NB4 (cell line): ENCODE measurements around the gene PAX5.
"Not testable (repeated sequence)": the region's sequence is repeated elsewhere in the genome, so short reads cannot be mapped to it uniquely, and the experiment has no call there.

Experiments used
- DNase-seq: peaks from one replicate; pipeline ENCODE4 v3.0.0; 2010; ENCODE audit warnings: low read depth
- H3K4me3 ChIP-seq: one replicate; pipeline ENCODE4 v1.5.1; 2011; ENCODE audit warnings: mild to moderate bottlenecking, low read depth, low read length, moderate library complexity
- MYC ChIP-seq: IDR thresholded peaks from 2 replicates; pipeline ENCODE4 v1.6.1; 2011; ENCODE audit warnings: low read depth, low read length
- POLR2A ChIP-seq: IDR thresholded peaks from 2 replicates; pipeline ENCODE4 v1.6.1; 2011; ENCODE audit warnings: mild to moderate bottlenecking; ENCODE audit not compliant: insufficient read length; ENCODE audit errors: extremely low read depth
- TF ChIP-seq, protein P1 (sequence below): IDR thresholded peaks from one replicate; pipeline ENCODE4 v1.5.1; 2012; ENCODE audit warnings: low read depth, low read length
- TF ChIP-seq, protein P2 (sequence below): IDR thresholded peaks from 2 replicates; pipeline ENCODE4 v1.6.1; 2011; ENCODE audit warnings: low read depth, low read length

Gene PAX5

DNA sequence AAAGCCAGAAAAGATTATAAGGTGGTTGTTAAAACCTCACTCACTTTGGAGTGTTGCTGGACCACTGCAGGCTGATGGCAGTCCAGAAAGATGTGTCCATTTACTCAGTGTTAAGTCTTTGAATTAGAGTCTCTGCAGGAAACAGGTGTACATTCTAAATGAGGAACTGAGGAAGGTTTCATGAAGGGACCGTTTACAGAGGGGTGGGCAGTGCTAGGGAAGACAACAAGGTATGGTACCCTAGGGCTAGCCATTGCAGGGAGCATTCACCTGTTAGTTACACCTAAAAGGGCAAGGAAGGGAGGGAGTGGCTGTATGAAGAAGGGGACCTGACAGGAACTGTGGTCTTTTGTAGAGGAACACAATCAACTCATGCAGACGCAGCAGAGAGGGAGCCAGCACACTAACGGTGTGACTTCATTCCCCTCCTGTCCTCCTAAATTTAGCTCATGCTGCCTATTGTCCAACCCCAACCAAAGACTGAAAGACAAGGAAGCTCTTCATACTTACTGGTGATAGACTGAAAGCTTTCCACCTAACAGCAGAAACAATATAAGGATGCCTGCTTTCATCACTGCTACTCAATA, 32.2 kb upstream of the PAX5 start:
- no peak for DNase-seq
- TF ChIP-seq, protein P1, sequence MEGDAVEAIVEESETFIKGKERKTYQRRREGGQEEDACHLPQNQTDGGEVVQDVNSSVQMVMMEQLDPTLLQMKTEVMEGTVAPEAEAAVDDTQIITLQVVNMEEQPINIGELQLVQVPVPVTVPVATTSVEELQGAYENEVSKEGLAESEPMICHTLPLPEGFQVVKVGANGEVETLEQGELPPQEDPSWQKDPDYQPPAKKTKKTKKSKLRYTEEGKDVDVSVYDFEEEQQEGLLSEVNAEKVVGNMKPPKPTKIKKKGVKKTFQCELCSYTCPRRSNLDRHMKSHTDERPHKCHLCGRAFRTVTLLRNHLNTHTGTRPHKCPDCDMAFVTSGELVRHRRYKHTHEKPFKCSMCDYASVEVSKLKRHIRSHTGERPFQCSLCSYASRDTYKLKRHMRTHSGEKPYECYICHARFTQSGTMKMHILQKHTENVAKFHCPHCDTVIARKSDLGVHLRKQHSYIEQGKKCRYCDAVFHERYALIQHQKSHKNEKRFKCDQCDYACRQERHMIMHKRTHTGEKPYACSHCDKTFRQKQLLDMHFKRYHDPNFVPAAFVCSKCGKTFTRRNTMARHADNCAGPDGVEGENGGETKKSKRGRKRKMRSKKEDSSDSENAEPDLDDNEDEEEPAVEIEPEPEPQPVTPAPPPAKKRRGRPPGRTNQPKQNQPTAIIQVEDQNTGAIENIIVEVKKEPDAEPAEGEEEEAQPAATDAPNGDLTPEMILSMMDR, result no peak
- TF ChIP-seq, protein P2, sequence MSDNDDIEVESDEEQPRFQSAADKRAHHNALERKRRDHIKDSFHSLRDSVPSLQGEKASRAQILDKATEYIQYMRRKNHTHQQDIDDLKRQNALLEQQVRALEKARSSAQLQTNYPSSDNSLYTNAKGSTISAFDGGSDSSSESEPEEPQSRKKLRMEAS, result no peak
- no peak for TF ChIP-seq MYC
- TF ChIP-seq POLR2A, result no peak
- no peak overlapping the region for H3K4me3 ChIP-seq

DNA sequence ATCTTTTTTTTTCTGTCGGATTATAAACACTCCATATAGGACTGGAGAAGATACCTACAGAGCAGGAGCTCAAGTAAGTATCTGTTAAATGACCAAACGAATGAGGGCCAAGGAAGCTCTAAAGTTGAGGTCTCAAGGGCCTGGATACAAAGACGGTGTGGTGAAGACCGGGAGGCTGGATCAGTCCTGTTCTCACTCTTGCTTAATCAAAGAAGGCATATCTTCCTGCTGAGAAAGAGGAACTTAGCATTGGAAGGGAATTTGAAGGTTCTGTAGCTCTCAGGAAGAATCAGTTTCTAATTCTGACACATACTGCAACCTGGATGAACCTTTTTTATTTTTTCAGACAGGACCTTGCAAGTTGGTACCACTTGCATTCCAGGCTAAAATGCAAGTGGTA, 28.3 kb upstream of the PAX5 start:
- DNase-seq, result peak; percentile 63
- no peak overlapping the region for H3K4me3 ChIP-seq
- TF ChIP-seq, protein P2, result no peak
- TF ChIP-seq, protein P1, result no peak
- TF ChIP-seq POLR2A, result no peak
- TF ChIP-seq MYC, result no peak

DNA sequence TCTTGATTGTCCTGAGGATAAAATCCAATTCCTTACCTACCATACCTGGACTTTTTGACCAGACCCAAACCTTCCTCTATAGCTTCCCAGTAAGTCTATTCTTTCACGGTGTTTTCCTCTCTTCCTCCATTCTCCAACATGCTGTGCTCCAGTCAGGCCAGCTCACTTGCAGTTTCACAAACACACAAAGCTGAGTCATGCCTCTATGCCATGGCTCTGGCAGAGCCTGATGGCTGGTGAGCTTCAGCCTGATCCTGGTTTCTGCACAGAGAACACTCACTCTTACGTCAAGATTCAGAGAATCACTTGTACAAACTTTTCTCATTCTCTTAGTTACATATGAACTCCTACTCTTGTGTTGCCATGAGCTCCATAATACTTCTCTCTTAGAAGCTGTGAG, 27.7 kb upstream of the PAX5 start:
- DNase-seq, result peak; percentile 58
- no peak overlapping the region for H3K4me3 ChIP-seq
- TF ChIP-seq, protein P2, result no peak
- TF ChIP-seq, protein P1, result no peak
- TF ChIP-seq POLR2A, result no peak
- no peak for TF ChIP-seq MYC

DNA sequence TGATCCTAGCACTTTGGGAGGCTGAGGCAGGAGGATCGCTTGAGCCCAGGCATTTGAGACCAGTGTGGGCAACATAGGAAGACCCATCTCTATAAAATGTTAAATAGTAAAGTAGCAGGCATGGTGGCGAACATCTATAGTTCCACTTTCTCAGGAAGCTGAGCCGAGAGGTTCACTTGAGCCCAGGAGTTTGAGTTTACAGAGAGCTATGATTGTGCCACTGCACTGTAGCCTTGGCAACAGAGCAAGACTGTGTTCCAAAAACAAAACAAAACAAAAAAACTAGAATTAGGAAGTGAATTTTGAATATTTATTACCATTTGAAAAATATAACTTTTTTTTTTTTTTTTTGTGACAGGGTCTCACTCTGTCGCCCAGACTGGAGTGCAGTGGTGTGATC, 26.8 kb upstream of the PAX5 start:
- no peak for DNase-seq
- TF ChIP-seq, protein P1, result no peak
- no peak for TF ChIP-seq POLR2A
- H3K4me3 ChIP-seq, result no peak overlapping the region

DNA sequence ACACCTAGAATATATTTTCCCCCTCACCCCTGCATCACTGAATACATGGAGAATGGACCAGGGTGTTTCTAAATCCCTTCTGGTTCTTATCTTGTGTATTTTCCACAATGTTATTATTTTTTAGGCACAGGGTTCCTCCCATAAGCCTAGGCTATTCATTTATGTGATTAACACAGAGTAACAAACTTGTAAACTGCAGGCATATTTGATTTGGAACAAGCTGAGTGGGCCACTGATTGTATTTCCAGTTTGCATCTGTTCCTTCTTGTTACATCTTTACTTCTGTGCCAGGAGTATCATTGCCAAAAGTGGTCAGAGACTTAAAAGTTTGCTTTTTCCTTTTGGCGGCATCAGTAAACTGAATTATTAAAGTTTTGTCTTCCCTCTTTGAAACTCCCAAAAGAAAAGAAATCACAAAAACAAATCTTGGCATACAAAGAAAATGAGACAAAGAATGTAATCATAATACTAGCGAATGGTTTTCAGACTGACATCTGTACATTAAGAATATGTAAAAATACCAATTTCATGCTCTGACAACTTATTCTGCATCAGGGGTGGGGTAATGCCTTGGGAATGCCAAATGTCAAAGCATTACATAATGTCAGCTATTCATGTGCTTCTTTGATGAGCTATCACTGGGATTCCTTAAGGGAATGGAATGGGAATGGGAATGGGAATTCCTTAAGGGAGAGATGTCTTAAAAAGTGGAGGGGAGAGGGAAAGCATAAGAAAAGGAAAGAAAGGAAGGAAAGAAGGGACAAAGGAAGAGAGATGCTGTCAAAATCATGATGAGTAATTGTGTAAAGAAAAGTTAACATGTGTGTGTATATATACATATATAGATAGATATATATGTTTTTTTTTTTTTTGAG, 22.2 kb upstream of the PAX5 start:
- no peak for DNase-seq
- TF ChIP-seq, protein P2, result no peak
- no peak for TF ChIP-seq MYC
- TF ChIP-seq POLR2A, result no peak
- TF ChIP-seq, protein P1, result no peak
- H3K4me3 ChIP-seq, result no peak overlapping the region

DNA sequence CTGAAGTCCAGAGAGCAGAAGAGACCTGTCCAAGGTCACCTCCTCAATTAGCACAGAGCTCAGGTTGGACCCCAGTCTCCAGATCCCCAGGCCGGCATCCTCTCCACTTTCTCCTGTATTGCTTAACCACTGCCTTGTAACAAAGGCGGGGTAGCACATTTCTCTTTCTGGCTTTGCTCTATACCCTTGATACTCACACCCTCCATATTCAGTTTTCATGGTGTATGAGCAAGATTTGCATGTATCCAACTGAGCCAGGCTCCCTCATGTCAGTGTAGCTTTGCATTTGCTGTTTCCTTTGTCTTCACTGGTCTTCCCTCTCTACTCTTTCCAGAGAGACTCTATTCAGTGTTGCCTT, 20.3 kb upstream of the PAX5 start:
- not testable (repeated sequence) for DNase-seq, H3K4me3 ChIP-seq
